Keratinocyte (primary cell): ENCODE measurements around the gene PYCR2. TPM values are rescaled to one million over a fixed set of nuclear protein-coding genes. Genes with fewer than 3 reads are reported as not detected.

Experiments
- DNase-seq: peaks from one replicate; pipeline ENCODE4 v3.0.0-alpha.2; 2011; ENCODE audit warnings: low read depth, missing footprints, low spot score
- FAIRE-seq: peaks from 2 replicates; lab custom pipeline; 2011; peaks lifted over from hg19 to GRCh38; lab: Jason Lieb, UNC
- H2AFZ ChIP-seq: 2 replicates; pipeline ENCODE4 v1.6.0; 2012; ENCODE audit warnings: low read length, control low read depth, inconsistent platforms; ENCODE audit not compliant: control insufficient read depth
- H3K27ac ChIP-seq: 2 replicates; pipeline ENCODE4 v1.5.1; 2011; ENCODE audit warnings: low read length; ENCODE audit not compliant: control insufficient read depth, insufficient read depth
- H3K27me3 ChIP-seq: 3 replicates; pipeline ENCODE4 v1.6.0; 2011; ENCODE audit warnings: low read length; ENCODE audit not compliant: control insufficient read depth, insufficient read depth; ENCODE audit errors: extremely low read depth
- H3K36me3 ChIP-seq, 2 experiments: 2 replicates in 1 of 2; 3 replicates in 1 of 2; pipeline ENCODE4 v1.5.1; 2011; ENCODE audit warnings: low read length in 2 of 2, mild to moderate bottlenecking in 1 of 2; ENCODE audit not compliant: control insufficient read depth in 2 of 2, insufficient read depth in 2 of 2; ENCODE audit errors: extremely low read depth in 1 of 2
- H3K4me1 ChIP-seq: 3 replicates; pipeline ENCODE4 v1.5.1; 2011; ENCODE audit warnings: low read length; ENCODE audit not compliant: control insufficient read depth, insufficient read depth; ENCODE audit errors: extremely low read depth
- H3K4me2 ChIP-seq: 3 replicates; pipeline ENCODE4 v1.6.0; 2011; ENCODE audit warnings: low read depth, low read length; ENCODE audit not compliant: control insufficient read depth, insufficient read depth; ENCODE audit errors: extremely low read depth
- H3K4me3 ChIP-seq, 3 experiments: fragments of 200-600 bp in 1 of 3; sonication (generic) in 1 of 3; 2 replicates in 2 of 3; 3 replicates in 1 of 3; pipeline ENCODE4 v1.5.1; 2011 to 2016; ENCODE audit warnings: low read length in 3 of 3, mild to moderate bottlenecking in 3 of 3, control low read depth in 2 of 3, inconsistent platforms in 1 of 3, low read depth in 1 of 3, mixed read lengths in 1 of 3, mixed run types in 1 of 3, moderate library complexity in 1 of 3; ENCODE audit not compliant: control insufficient read depth in 2 of 3, insufficient read depth in 2 of 3; ENCODE audit errors: extremely low read depth in 1 of 3
- H3K79me2 ChIP-seq: 2 replicates; pipeline ENCODE4 v1.6.0; 2012; ENCODE audit warnings: low read length; ENCODE audit not compliant: control insufficient read depth, insufficient read depth
- H3K9ac ChIP-seq: 3 replicates; pipeline ENCODE4 v1.6.0; 2011; ENCODE audit warnings: low read length; ENCODE audit not compliant: control insufficient read depth, insufficient read depth; ENCODE audit errors: extremely low read depth
- H3K9me1 ChIP-seq: 3 replicates; pipeline ENCODE4 v1.6.0; 2011; ENCODE audit warnings: low read length; ENCODE audit not compliant: control insufficient read depth, insufficient read depth; ENCODE audit errors: extremely low read depth
- H3K9me3 ChIP-seq: 2 replicates; pipeline ENCODE4 v1.5.1; 2012; ENCODE audit warnings: low read depth, low read length; ENCODE audit not compliant: control insufficient read depth
- H4K20me1 ChIP-seq: 3 replicates; pipeline ENCODE4 v1.6.0; 2011; ENCODE audit warnings: low read length; ENCODE audit not compliant: control insufficient read depth, insufficient read depth; ENCODE audit errors: extremely low read depth
- EZH2 ChIP-seq: IDR thresholded peaks from one replicate; pipeline ENCODE4 v1.6.1; 2012; ENCODE audit warnings: inconsistent platforms, mild to moderate bottlenecking, low read length, moderate library complexity
- dilution Hi-C: fragments of 300-500 bp; cut with MboI; formaldehyde crosslinking; loops from one replicate; pipeline ENCODE4 v1.7.0; 2020; ENCODE audit warnings: low sequenced_read_pairs; ENCODE audit not compliant: extremely low pct_ligation_motif_present
- polyA minus RNA-seq, 3 experiments: library from RNA; depleted of rRNA, polyadenylated mRNA; stranded (reverse); fragments of >200 nt; gene quantifications; 1 replicate in 1 of 3; 2 replicates in 1 of 3; 3 replicates in 1 of 3; pipeline ENCODE4 v1.2.3, GENCODE V29; 2011
- polyA plus RNA-seq, 5 experiments: library from polyadenylated mRNA; depleted of rRNA in 3 of 5; stranded (reverse) in 3 of 5; stranded (forward) in 1 of 5; unstranded in 1 of 5; fragments of >200 nt; gene quantifications; 1 replicate in 1 of 5; 2 replicates in 3 of 5; 3 replicates in 1 of 5; pipeline versions ENCODE4 v1.2.1 to v1.2.3, GENCODE V29; 2011 to 2012; ENCODE audit warnings: missing spikeins in 2 of 5, low read depth in 1 of 5, low replicate concordance in 1 of 5
- TF ChIP-seq, protein P1 (sequence below), 3 experiments: IDR thresholded peaks in 1 of 3; conservative IDR thresholded peaks in 1 of 3; optimal IDR thresholded peaks in 1 of 3; 2 replicates in 2 of 3; 3 replicates in 1 of 3; pipeline versions ENCODE3 to v1.5.1; 2011; ENCODE audit warnings: low read length in 3 of 3, mild to moderate bottlenecking in 3 of 3, moderate library complexity in 2 of 3, control low read depth in 1 of 3, inconsistent platforms in 1 of 3; ENCODE audit not compliant: insufficient read depth in 2 of 3; ENCODE audit errors: extremely low read depth in 1 of 3

The PYCR2 gene
- polyA plus RNA-seq (45.5 to 62.3 TPM (median 49.5 TPM) in 3 replicates), polyA minus RNA-seq (34.3 to 67.8 TPM (median 43.6 TPM) in 3 replicates)
- 14.6 TPM for polyA plus RNA-seq (2011; ENCODE audit: low read depth)
- 33.5 and 60.9 TPM in 2 replicates for polyA plus RNA-seq (2011; cell fraction: cytosol; rRNA removed)
- polyA plus RNA-seq (2011; cell fraction: nucleus; rRNA removed) = 86.7 and 102 TPM in 2 replicates
- 27.2 and 63.9 TPM in 2 replicates for polyA plus RNA-seq (2012; ENCODE audit: low replicate concordance)
- 48.7 TPM for polyA minus RNA-seq (2011; cell fraction: cytosol; rRNA and poly(A)+ RNA removed)
- polyA minus RNA-seq (2011; cell fraction: nucleus; rRNA and poly(A)+ RNA removed) = 23.7 and 24.9 TPM in 2 replicates

DNA sequence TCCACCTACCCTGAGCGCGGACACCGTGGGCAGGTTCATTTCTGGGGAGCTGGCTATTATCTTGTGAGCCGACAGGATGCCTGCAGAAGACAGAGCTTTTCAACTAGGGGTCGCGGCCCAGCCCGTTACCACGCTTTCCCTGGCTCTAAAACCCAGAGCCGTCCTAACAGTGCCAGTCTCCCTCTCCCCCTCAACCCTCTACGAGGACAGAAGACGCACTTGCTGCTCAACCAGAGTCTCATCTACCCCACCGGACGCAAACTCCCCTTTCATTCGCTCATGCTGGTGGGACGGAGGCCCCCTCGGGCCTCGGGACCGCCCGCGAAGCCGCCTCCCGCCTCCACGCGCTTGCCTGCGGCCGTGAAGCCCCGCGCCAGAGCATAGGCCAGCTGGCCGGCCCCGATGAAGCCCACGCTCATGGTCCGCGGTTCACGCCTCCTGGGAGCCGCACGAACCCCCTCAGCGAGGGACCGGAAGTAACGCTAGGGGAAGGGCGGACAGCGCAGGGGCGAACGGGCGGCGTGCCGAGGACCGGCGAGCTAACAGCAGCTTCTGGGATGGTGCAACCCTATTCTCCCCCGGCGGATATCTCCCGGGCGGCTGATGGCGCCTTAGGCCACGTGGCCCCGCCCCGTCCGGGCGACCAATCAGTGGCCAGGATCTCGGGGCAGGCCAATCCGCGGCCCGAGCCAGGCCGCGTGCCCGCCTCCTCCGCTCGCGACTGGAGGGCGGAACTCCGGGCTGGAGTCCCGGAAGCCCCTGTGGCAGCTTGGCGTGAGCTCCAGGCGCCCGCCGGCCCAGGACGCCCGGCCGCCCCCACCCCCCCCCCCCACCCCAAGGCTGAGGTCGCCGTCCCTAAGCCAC, at the start of gene PYCR2:
TSS of gene PYCR2 (minus strand) at position 559 of the 864 bp plus-strand sequence. CDS start at position 419, 140 bp downstream.
- peak; percentile 70 for DNase-seq
- Histone ChIP-seq H3K4me1 (peaks cover 40% of the 10 kb centered on the region), H3K36me3 (peaks cover 4 to 19% of the 10 kb centered on the region in 2 experiments), H3K27me3 (no peaks in the 10 kb centered on the region), H3K27ac (peak within 1 kb of the TSS; percentile 93), H3K4me3 (peak within 1 kb of the TSS; percentile 94 to 98 (median 97)), H3K9me1 (peaks cover 6% of the 10 kb centered on the region), H3K79me2 (peaks cover 11% of the 10 kb centered on the region), H3K9me3 (no peaks in the 10 kb centered on the region), H3K4me2 (peak within 1 kb of the TSS; percentile 93), H4K20me1 (peaks cover 7% of the 10 kb centered on the region), H3K9ac (peak within 1 kb of the TSS; percentile 95), H2AFZ (peak within 1 kb of the TSS; percentile 77)
- TF ChIP-seq, protein P1, sequence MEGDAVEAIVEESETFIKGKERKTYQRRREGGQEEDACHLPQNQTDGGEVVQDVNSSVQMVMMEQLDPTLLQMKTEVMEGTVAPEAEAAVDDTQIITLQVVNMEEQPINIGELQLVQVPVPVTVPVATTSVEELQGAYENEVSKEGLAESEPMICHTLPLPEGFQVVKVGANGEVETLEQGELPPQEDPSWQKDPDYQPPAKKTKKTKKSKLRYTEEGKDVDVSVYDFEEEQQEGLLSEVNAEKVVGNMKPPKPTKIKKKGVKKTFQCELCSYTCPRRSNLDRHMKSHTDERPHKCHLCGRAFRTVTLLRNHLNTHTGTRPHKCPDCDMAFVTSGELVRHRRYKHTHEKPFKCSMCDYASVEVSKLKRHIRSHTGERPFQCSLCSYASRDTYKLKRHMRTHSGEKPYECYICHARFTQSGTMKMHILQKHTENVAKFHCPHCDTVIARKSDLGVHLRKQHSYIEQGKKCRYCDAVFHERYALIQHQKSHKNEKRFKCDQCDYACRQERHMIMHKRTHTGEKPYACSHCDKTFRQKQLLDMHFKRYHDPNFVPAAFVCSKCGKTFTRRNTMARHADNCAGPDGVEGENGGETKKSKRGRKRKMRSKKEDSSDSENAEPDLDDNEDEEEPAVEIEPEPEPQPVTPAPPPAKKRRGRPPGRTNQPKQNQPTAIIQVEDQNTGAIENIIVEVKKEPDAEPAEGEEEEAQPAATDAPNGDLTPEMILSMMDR (optimal IDR thresholded peaks at IDR 0.05 in 1 of 3, IDR thresholded peaks at IDR 0.05 in 1 of 3, conservative IDR thresholded peaks at IDR 0.05 in 1 of 3; ENCODE audit: extremely low read depth in 1 of 3, insufficient read depth in 2 of 3, low read length in 3 of 3) = no peak
- no peak for TF ChIP-seq EZH2
- peak; percentile 36 for FAIRE-seq
- dilution Hi-C loops = no loop called here

DNA sequence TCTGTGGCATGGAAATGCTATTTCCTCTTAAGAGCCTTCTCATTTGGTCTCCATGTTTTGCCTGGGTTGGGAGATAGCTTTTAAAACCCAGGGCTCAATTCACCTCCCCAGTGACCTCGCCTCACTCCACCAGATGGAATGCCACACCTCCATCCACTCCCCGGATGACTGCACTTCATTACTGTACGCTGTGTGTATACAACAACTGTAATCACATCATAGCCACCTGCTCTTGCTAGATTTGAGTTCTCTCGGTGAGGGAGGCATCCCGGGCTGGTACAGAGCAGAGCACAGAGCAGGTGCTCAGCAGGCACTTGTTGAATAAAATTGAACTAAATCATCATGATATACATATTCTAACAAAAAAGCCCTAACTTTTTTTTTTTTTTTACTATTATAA, 49.1 kb upstream of the PYCR2 start:
- TF ChIP-seq, protein P1 (optimal IDR thresholded peaks at IDR 0.05 in 1 of 3, IDR thresholded peaks at IDR 0.05 in 1 of 3, conservative IDR thresholded peaks at IDR 0.05 in 1 of 3; ENCODE audit: extremely low read depth in 1 of 3, insufficient read depth in 2 of 3, low read length in 3 of 3) = no peak
- no peak for TF ChIP-seq EZH2

More for the DNA sequence above, 49.1 kb upstream of the PYCR2 start:
- FAIRE-seq (no peak), DNase-seq (no peak)
- H2AFZ ChIP-seq = no peak overlapping the region
- H3K9me3 ChIP-seq = no peaks in the 10 kb centered on the region
- no peaks in the 10 kb centered on the region for H3K4me1 ChIP-seq
- H3K79me2 ChIP-seq = no peaks in the 10 kb centered on the region
- dilution Hi-C loops = no loop called here
- no peaks in the 10 kb centered on the region for H3K36me3 ChIP-seq
- no peak overlapping the region for H3K4me3 ChIP-seq
- no peaks in the 10 kb centered on the region for H3K27me3 ChIP-seq
- no peak overlapping the region for H3K27ac ChIP-seq
- H3K4me2 ChIP-seq = no peak overlapping the region
- H4K20me1 ChIP-seq = no peaks in the 10 kb centered on the region
- no peaks in the 10 kb centered on the region for H3K9me1 ChIP-seq
- no peak overlapping the region for H3K9ac ChIP-seq
